Activated naive CD8-positive, alpha-beta T cell treated with anti-CD3 and anti-CD28 coated beads, Interleukin-2, amount 50 U/mL, for 24 hours (primary cell): ENCODE measurements around the gene SMURF2.
"Not testable (repeated sequence)": the region's sequence is repeated elsewhere in the genome, so short reads cannot be mapped to it uniquely, and the experiment has no call there.

Experiments used
- ATAC-seq: fragments of 150-1000 bp; cut with Tn5 transposase; one replicate; pipeline ENCODE4 v1.10.0; 2021
- DNase-seq: peaks from one replicate; pipeline ENCODE4 v3.0.0; 2021
- H3K27ac Mint-ChIP-seq: one replicate; pipeline ENCODE4 v1.8.0; 2021; ENCODE audit warnings: mild to moderate bottlenecking, mixed read lengths
- H3K27me3 Mint-ChIP-seq: one replicate; pipeline ENCODE4 v1.8.0; 2021; ENCODE audit warnings: mixed read lengths
- H3K36me3 Mint-ChIP-seq: one replicate; pipeline ENCODE4 v1.8.0; 2021; ENCODE audit warnings: low read depth, mixed read lengths
- H3K4me1 Mint-ChIP-seq: one replicate; pipeline ENCODE4 v1.8.0; 2021; ENCODE audit warnings: mixed read lengths
- H3K4me3 Mint-ChIP-seq: one replicate; pipeline ENCODE4 v1.8.0; 2021; ENCODE audit warnings: mild to moderate bottlenecking, moderate library complexity, mixed read lengths
- H3K9me3 Mint-ChIP-seq: one replicate; pipeline ENCODE4 v1.8.0; 2021; ENCODE audit warnings: mixed read lengths

The SMURF2 gene

DNA sequence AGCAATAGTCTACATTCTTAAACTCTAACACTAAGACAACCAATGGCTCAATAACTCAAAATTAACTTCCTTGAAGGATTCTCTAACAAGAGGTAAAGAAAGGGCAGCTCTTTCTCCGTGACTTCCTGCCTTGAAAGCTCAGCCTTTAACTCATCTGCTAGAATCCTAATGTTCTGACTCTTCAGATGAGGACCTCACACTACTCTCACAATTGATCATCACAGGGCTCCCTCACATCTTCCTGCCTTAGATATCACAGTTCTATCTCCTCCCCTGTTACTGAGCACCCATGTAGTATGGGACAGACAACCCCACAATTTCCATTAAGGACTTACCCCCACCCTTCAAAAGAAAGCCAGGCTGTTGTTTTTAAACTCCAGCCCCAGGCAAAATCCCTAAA, 33.5 kb downstream of the SMURF2 start:
- H3K27me3 Mint-ChIP-seq, result no peaks in the 10 kb centered on the region
- H3K36me3 Mint-ChIP-seq, result no peaks in the 10 kb centered on the region
- DNase-seq, result no peak
- H3K9me3 Mint-ChIP-seq, result no peaks in the 10 kb centered on the region
- peak overlapping the region; percentile 76 for H3K27ac Mint-ChIP-seq
- peaks cover 63% of the 10 kb centered on the region for H3K4me1 Mint-ChIP-seq
- ATAC-seq, result peak; percentile 98
- peak overlapping the region; percentile 24 for H3K4me3 Mint-ChIP-seq

DNA sequence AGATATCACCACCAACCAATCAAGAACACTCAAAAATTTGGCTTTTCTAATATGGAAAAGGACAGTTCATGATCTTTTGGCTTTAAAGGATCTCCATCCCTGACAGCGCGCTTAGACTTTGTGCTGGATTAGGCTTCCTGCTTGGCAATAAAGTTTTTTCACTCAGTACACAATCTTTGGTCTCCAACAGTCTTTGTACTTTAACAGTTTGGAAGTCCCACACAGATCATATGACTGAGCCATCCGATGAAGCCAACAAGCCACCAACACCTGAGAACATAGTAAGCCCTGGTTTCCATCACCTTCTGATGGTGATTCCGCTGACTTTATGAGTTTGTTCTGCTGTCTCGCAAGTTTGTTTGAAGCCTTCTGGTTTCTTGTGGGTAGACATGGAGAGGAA, 34.3 kb downstream of the SMURF2 start:
- H3K4me1 Mint-ChIP-seq, result peaks cover 63% of the 10 kb centered on the region
- no peaks in the 10 kb centered on the region for H3K9me3 Mint-ChIP-seq
- H3K27ac Mint-ChIP-seq, result peak overlapping the region; percentile 76
- DNase-seq, result no peak
- no peaks in the 10 kb centered on the region for H3K27me3 Mint-ChIP-seq
- H3K4me3 Mint-ChIP-seq, result peak overlapping the region; percentile 24
- no peaks in the 10 kb centered on the region for H3K36me3 Mint-ChIP-seq
- ATAC-seq, result peak; percentile 41

DNA sequence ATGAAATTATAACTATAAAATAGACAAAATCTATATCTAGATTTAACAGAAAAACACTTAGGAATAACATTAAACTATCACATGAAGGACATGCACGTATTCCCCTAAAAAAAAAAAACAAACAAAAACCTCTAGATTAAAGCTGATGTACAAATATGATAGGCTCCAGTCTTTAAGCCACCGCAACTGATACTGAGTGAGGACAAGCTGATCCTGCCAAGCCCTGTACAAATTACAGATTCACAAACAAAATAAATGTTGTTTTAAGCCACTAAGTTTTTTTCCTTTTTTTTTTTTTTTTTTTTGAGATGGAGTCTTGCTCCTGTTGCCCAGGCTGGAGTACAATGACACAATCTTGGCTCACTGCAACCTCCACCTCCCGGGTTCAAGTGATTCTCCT, 35.3 kb downstream of the SMURF2 start:
- DNase-seq (no peak), ATAC-seq (no peak)
- Mint-ChIP-seq H3K4me1 (peaks cover 56% of the 10 kb centered on the region), H3K27ac (no peak overlapping the region), H3K9me3 (no peaks in the 10 kb centered on the region), H3K36me3 (no peaks in the 10 kb centered on the region), H3K27me3 (no peaks in the 10 kb centered on the region), H3K4me3 (no peak overlapping the region)

DNA sequence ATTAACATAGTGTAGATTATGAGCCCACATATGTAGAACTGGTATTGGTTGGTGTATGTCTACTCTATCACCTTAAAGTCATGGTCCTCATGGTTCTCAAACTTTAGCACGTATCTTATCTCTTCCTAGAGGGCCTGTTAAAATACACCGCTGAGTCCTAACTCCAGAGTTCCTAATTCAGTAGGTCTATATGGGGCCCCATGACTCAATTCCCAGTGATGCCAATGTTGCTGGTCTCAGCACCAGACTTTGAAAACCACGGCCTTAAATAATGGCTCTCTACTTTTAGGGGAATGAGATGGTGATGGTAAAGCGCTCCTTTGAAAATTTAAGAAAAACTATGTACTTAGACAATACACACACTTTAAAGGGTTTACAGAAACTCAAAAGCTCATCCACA, 36.6 kb downstream of the SMURF2 start:
- Mint-ChIP-seq H3K27ac (no peak overlapping the region), H3K9me3 (no peaks in the 10 kb centered on the region), H3K4me1 (peaks cover 46% of the 10 kb centered on the region), H3K36me3 (no peaks in the 10 kb centered on the region), H3K27me3 (no peaks in the 10 kb centered on the region), H3K4me3 (no peak overlapping the region)
- ATAC-seq (no peak), DNase-seq (no peak)

DNA sequence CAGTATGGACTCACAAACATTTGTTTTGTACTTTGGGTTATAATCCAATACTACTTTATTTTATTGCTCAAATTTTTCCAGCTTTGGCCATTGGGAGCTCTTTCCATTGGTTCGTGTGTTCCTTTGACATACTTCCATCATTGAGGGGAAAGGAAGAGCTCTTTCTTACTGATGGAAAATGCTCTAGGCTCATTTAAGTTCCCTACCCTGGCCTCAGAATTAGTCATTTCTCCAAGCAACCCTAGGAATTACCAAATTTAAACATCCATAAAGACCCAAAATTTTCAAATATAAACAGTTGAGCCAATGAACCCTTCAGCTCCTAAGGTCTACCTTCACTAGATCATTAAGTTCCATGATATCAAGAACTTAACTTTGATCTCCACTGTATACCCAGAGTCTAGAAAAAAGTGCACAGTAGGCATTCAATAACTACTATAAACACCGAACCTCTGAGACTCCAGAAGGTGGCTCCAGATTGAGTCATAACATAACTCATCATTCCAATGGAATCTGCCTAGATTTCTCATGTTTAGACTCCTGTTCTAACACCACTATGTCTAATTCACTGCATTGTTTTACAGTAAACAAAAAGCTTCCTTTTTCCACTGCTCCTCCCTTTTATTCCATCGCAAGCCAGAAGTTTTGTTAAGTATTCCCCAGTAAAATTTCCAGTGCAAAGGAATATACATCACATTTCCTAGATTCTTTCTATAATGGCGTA, 39.0 kb downstream of the SMURF2 start:
- Mint-ChIP-seq H3K36me3 (no peaks in the 10 kb centered on the region), H3K4me1 (peaks cover 30% of the 10 kb centered on the region), H3K4me3 (no peak overlapping the region), H3K9me3 (no peaks in the 10 kb centered on the region), H3K27me3 (no peaks in the 10 kb centered on the region), H3K27ac (no peak overlapping the region)
- DNase-seq, result no peak
- ATAC-seq, result no peak

DNA sequence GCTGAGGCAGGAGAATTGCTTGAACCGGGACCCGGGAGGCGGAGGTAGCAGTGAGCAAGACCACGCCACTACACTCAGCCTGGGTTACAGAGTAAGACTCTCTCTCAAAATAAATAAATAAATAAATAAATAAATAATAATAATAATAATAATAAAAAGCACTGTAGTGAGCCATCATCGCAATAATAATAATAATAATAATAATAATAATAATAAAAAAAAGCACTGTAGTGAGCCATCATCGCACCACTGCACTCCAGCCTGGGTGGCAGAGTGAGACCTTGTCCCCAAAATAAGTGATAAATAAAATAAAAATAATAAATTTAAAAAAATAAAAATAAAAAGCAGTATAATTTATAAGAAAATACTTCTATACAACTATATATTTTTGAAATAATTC, 40.3 kb downstream of the SMURF2 start:
- DNase-seq (no peak), ATAC-seq (no peak)
- no peaks in the 10 kb centered on the region for H3K9me3 Mint-ChIP-seq
- H3K27ac Mint-ChIP-seq, result no peak overlapping the region
- H3K36me3 Mint-ChIP-seq, result no peaks in the 10 kb centered on the region
- no peaks in the 10 kb centered on the region for H3K27me3 Mint-ChIP-seq
- peaks cover 22% of the 10 kb centered on the region for H3K4me1 Mint-ChIP-seq
- H3K4me3 Mint-ChIP-seq, result no peak overlapping the region

DNA sequence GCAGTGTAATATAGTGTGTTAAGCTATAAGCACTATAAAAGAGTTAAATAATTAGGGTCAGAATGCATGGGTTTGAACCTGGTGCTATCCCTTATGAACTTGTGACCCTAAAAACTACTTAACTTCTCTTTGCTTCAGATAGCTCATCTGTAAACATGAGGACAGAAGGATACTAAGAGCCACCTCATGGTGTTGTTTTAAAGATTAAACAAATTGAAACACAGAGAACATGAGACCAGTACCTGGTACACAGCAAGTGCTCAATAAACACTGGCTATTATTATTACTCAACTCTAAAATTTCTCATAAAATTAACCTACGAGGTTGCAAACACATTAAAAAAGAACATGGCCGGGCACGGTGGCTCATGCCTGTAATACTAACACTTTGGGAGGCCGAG, 43.3 kb downstream of the SMURF2 start:
- no peak overlapping the region for H3K4me3 Mint-ChIP-seq
- no peaks in the 10 kb centered on the region for H3K36me3 Mint-ChIP-seq
- H3K4me1 Mint-ChIP-seq, result peaks cover 27% of the 10 kb centered on the region

DNA sequence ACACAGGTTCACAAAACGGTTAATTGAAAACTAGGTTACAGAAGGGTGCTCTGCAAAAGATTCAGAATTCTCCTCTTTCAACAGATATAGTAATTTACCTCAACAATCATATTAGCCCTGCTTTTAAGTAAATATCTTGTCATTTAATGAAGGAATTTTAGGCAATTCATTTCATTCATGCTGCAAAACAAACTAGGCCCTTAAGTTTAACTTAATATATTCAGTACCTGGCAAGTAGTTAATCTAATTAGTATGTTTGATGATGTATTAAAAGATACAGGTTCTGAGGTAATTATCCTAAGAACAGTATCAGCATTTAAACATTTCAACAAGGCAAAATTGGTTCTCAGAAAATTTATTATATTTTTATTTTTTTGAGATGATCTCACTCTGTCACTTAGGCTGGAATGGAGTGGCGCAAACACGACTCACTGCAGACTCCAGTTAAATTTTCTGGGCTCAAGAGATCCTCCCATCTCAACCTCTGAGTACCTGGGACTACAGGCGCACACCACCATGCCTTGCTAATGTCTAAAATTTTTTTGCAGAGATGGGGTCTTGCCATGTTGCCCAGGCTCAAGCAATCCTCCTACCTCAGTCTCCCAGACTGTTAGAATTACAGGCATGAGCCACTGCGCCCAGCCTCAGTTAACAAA, 44.9 kb downstream of the SMURF2 start:
- no peaks in the 10 kb centered on the region for H3K36me3 Mint-ChIP-seq
- H3K4me3 Mint-ChIP-seq, result no peak overlapping the region
- no peak for DNase-seq
- no peak for ATAC-seq
- H3K27me3 Mint-ChIP-seq, result no peaks in the 10 kb centered on the region
- H3K9me3 Mint-ChIP-seq, result no peaks in the 10 kb centered on the region
- H3K4me1 Mint-ChIP-seq, result peaks cover 32% of the 10 kb centered on the region
- H3K27ac Mint-ChIP-seq, result no peak overlapping the region

More for the DNA sequence above, 43.3 kb downstream of the SMURF2 start:
- Mint-ChIP-seq H3K27ac (no peak overlapping the region), H3K27me3 (no peaks in the 10 kb centered on the region), H3K9me3 (no peaks in the 10 kb centered on the region)
- ATAC-seq, result no peak
- no peak for DNase-seq

DNA sequence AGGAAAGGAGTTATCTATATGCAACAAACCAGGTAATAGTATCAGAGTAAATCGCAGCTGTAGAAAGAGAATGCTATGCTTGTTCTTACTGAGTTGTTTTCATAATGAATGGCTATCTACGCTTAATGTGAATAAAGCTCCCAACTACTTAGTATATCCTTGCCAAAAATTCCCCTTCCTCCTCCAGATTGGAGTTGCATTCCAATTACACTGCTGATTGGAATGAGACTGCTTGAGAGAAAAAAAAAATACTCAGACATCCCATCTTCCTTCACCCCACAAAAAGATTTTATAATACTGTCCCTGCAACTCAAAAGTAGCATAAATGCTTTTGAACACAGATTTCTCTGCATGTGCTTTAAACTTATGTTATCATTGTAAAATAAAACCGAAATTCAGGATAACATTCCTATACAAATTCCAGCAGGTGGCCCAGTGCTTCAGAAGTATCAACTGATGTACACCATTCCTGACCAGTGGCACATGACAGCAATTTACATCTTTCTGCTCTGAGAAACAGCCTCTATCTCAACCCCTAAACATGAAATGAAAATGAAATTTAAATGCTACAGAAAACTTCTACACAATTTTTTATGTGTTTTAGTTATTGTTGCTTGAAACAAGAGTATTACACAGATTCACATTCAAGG, 47.0 kb downstream of the SMURF2 start:
- DNase-seq (no peak), ATAC-seq (no peak)
- no peaks in the 10 kb centered on the region for H3K36me3 Mint-ChIP-seq
- H3K9me3 Mint-ChIP-seq, result no peaks in the 10 kb centered on the region
- no peak overlapping the region for H3K4me3 Mint-ChIP-seq
- no peak overlapping the region for H3K27ac Mint-ChIP-seq
- no peaks in the 10 kb centered on the region for H3K27me3 Mint-ChIP-seq
- peaks cover 32% of the 10 kb centered on the region for H3K4me1 Mint-ChIP-seq

DNA sequence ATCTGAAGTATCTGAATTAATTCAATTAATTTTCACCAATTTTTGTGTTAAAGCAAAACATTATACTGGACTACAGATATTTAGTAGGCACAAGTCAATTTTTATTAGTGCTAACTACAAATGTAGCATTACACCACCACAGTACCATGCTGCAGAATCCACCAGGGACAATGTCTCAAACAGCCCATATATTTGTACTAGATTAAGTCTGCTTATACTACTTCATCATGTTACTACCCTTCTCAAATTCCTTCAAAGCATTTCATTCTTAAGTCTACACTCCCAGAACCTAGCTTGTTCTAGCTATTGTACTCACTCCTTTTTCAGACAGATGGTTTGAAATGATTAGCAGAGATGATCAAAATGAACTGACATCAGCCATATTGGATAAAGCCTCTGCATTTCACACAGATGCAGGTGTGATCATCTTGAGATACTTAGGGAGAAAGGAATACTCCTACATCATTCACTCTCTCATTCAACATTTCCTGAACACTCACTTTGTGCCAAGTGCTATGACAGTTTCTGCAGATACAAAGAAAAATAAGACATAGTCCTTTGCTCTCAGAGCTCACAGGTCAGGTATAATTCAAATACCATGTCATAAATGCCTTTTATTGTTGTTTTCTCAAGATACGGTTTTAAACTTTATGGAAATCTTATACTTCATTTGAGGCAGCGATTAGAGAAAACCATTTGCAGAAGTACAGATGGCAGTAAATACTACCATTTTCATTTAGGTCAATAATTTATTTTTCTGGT, 47.7 kb downstream of the SMURF2 start:
- DNase-seq (no peak), ATAC-seq (no peak)
- Mint-ChIP-seq H3K27ac (peak overlapping the region; percentile 7), H3K4me1 (peaks cover 33% of the 10 kb centered on the region), H3K36me3 (no peaks in the 10 kb centered on the region), H3K27me3 (no peaks in the 10 kb centered on the region), H3K4me3 (no peak overlapping the region), H3K9me3 (no peaks in the 10 kb centered on the region)

DNA sequence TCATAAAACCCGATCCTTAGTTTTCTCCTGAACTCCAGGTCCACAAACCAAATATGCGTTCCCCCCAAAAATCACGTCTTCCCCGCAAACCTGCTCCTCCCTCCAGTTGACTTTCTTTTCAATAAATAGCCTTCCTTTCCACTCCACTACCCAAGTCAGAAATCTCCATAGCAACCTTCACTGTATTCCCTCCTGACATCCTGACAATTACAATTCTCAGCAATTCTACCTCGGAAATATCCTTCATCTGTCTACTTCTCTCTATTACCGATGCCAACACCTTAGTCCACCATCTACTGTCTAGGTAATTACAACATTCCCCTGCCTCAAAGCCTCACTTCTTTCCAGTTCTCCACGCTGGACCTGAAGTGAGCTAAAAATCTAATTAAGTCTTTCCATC, 50.7 kb downstream of the SMURF2 start:
- no peak overlapping the region for H3K27ac Mint-ChIP-seq
- ATAC-seq, result no peak
- no peaks in the 10 kb centered on the region for H3K9me3 Mint-ChIP-seq
- peaks cover 43% of the 10 kb centered on the region for H3K4me1 Mint-ChIP-seq
- no peaks in the 10 kb centered on the region for H3K36me3 Mint-ChIP-seq
- DNase-seq, result no peak
- H3K27me3 Mint-ChIP-seq, result no peaks in the 10 kb centered on the region
- no peak overlapping the region for H3K4me3 Mint-ChIP-seq

DNA sequence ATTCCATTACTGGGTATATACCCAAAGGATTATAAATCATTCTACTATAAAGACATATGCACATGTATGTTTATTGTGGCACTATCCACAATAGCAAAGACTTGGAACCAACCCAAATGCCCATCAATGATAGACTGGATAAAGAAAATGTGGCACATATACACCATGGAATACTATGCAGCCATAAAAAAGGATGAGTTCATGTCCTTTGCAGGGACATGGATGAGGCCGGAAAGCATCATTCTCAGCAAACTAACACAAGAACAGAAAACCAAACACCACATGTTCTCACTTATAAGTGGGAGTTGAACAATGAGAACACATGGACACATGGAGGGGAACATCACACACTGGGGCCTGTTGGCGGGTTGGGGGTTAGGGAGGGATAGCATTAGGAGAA, 51.9 kb downstream of the SMURF2 start:
- ATAC-seq, H3K27me3 Mint-ChIP-seq, H3K27ac Mint-ChIP-seq, DNase-seq, H3K36me3 Mint-ChIP-seq, H3K4me3 Mint-ChIP-seq, H3K9me3 Mint-ChIP-seq: not testable (repeated sequence)
- peaks cover 47% of the 10 kb centered on the region for H3K4me1 Mint-ChIP-seq

DNA sequence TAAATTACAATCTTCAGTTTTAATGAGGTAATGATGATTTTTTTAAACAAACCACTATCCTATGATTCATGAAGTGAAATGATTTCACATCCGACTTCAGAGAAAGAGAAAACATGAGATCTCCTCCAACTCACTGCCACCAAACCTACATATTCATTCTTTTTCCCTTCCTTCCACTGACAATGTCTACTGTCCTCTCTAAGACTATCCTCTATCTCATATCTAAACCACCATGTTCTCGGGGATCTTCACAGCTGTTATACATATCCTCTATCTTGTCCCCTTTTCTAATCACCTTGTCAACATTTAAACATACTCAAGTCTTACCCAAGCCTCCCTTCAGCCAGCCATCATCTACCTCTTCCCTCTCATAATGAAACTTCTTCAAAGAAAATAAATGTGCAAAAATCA, 53.5 kb downstream of the SMURF2 start:
- H3K4me3 Mint-ChIP-seq, result peak overlapping the region; percentile 37

DNA sequence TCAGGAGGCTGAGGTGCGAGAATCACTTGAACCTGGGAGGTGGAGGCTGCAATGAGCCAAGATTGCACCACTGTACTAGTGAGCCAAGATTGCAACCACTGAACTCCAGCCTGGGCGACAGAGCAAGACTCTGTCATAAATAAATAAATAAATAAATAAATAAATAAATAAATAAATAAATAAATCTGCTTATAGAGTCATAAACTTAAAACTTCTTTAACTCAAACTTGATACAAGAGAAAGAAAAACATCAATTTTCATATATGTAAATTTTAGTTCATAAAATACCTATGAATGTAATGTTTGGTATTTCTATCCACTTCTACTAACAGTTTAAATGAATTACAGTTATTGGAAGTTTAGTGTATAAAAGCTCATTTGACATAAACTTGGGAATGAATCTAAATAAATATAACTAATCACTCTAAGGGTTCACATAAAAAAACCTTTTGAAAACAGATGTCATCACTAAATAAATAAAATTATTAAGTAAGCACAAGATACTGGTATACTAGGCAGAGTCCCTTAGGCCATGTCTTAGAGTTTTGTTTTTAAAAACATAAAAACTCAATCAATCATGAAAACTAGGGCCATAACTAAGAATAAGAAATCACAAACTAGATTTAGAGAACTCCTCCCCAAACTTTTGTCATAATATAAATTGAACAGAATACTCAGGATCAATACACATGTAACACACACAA, 54.1 kb downstream of the SMURF2 start:
- no peak for ATAC-seq
- Mint-ChIP-seq H3K9me3 (no peaks in the 10 kb centered on the region), H3K4me3 (no peak overlapping the region), H3K27me3 (no peaks in the 10 kb centered on the region), H3K36me3 (no peaks in the 10 kb centered on the region), H3K27ac (peak overlapping the region; percentile 70), H3K4me1 (peaks cover 30% of the 10 kb centered on the region)
- no peak for DNase-seq

More for the DNA sequence above, 53.5 kb downstream of the SMURF2 start:
- DNase-seq (no peak), ATAC-seq (peak; percentile 87)
- H3K27me3 Mint-ChIP-seq, result no peaks in the 10 kb centered on the region
- H3K9me3 Mint-ChIP-seq, result no peaks in the 10 kb centered on the region
- H3K27ac Mint-ChIP-seq, result peak overlapping the region; percentile 70
- no peaks in the 10 kb centered on the region for H3K36me3 Mint-ChIP-seq
- H3K4me1 Mint-ChIP-seq, result peaks cover 34% of the 10 kb centered on the region
